Keratinocyte (primary cell): ENCODE measurements around the gene ABCC4. TPM values are rescaled to one million over a fixed set of nuclear protein-coding genes. Genes with fewer than 3 reads are reported as not detected.

Source experiments
- DNase-seq: peaks from one replicate; pipeline ENCODE4 v3.0.0-alpha.2; 2011; ENCODE audit warnings: low read depth, missing footprints, low spot score
- FAIRE-seq: peaks from 2 replicates; lab custom pipeline; 2011; peaks lifted over from hg19 to GRCh38; lab: Jason Lieb, UNC
- H2AFZ ChIP-seq: 2 replicates; pipeline ENCODE4 v1.6.0; 2012; ENCODE audit warnings: low read length, control low read depth, inconsistent platforms; ENCODE audit not compliant: control insufficient read depth
- H3K27ac ChIP-seq: 2 replicates; pipeline ENCODE4 v1.5.1; 2011; ENCODE audit warnings: low read length; ENCODE audit not compliant: control insufficient read depth, insufficient read depth
- H3K27me3 ChIP-seq: 3 replicates; pipeline ENCODE4 v1.6.0; 2011; ENCODE audit warnings: low read length; ENCODE audit not compliant: control insufficient read depth, insufficient read depth; ENCODE audit errors: extremely low read depth
- H3K36me3 ChIP-seq, 2 experiments: 2 replicates in 1 of 2; 3 replicates in 1 of 2; pipeline ENCODE4 v1.5.1; 2011; ENCODE audit warnings: low read length in 2 of 2, mild to moderate bottlenecking in 1 of 2; ENCODE audit not compliant: control insufficient read depth in 2 of 2, insufficient read depth in 2 of 2; ENCODE audit errors: extremely low read depth in 1 of 2
- H3K4me1 ChIP-seq: 3 replicates; pipeline ENCODE4 v1.5.1; 2011; ENCODE audit warnings: low read length; ENCODE audit not compliant: control insufficient read depth, insufficient read depth; ENCODE audit errors: extremely low read depth
- H3K4me2 ChIP-seq: 3 replicates; pipeline ENCODE4 v1.6.0; 2011; ENCODE audit warnings: low read depth, low read length; ENCODE audit not compliant: control insufficient read depth, insufficient read depth; ENCODE audit errors: extremely low read depth
- H3K4me3 ChIP-seq, 3 experiments: fragments of 200-600 bp in 1 of 3; sonication (generic) in 1 of 3; 2 replicates in 2 of 3; 3 replicates in 1 of 3; pipeline ENCODE4 v1.5.1; 2011 to 2016; ENCODE audit warnings: low read length in 3 of 3, mild to moderate bottlenecking in 3 of 3, control low read depth in 2 of 3, inconsistent platforms in 1 of 3, low read depth in 1 of 3, mixed read lengths in 1 of 3, mixed run types in 1 of 3, moderate library complexity in 1 of 3; ENCODE audit not compliant: control insufficient read depth in 2 of 3, insufficient read depth in 2 of 3; ENCODE audit errors: extremely low read depth in 1 of 3
- H3K79me2 ChIP-seq: 2 replicates; pipeline ENCODE4 v1.6.0; 2012; ENCODE audit warnings: low read length; ENCODE audit not compliant: control insufficient read depth, insufficient read depth
- H3K9ac ChIP-seq: 3 replicates; pipeline ENCODE4 v1.6.0; 2011; ENCODE audit warnings: low read length; ENCODE audit not compliant: control insufficient read depth, insufficient read depth; ENCODE audit errors: extremely low read depth
- H3K9me1 ChIP-seq: 3 replicates; pipeline ENCODE4 v1.6.0; 2011; ENCODE audit warnings: low read length; ENCODE audit not compliant: control insufficient read depth, insufficient read depth; ENCODE audit errors: extremely low read depth
- H3K9me3 ChIP-seq: 2 replicates; pipeline ENCODE4 v1.5.1; 2012; ENCODE audit warnings: low read depth, low read length; ENCODE audit not compliant: control insufficient read depth
- H4K20me1 ChIP-seq: 3 replicates; pipeline ENCODE4 v1.6.0; 2011; ENCODE audit warnings: low read length; ENCODE audit not compliant: control insufficient read depth, insufficient read depth; ENCODE audit errors: extremely low read depth
- CTCF ChIP-seq, 3 experiments: IDR thresholded peaks in 1 of 3; conservative IDR thresholded peaks in 1 of 3; optimal IDR thresholded peaks in 1 of 3; 2 replicates in 2 of 3; 3 replicates in 1 of 3; pipeline versions ENCODE3 to v1.5.1; 2011; ENCODE audit warnings: low read length in 3 of 3, mild to moderate bottlenecking in 3 of 3, moderate library complexity in 2 of 3, control low read depth in 1 of 3, inconsistent platforms in 1 of 3; ENCODE audit not compliant: insufficient read depth in 2 of 3; ENCODE audit errors: extremely low read depth in 1 of 3
- EZH2 ChIP-seq: IDR thresholded peaks from one replicate; pipeline ENCODE4 v1.6.1; 2012; ENCODE audit warnings: inconsistent platforms, mild to moderate bottlenecking, low read length, moderate library complexity
- dilution Hi-C: fragments of 300-500 bp; cut with MboI; formaldehyde crosslinking; loops from one replicate; pipeline ENCODE4 v1.7.0; 2020; ENCODE audit warnings: low sequenced_read_pairs; ENCODE audit not compliant: extremely low pct_ligation_motif_present
- polyA plus RNA-seq, 5 experiments: library from polyadenylated mRNA; depleted of rRNA in 3 of 5; stranded (reverse) in 3 of 5; stranded (forward) in 1 of 5; unstranded in 1 of 5; fragments of >200 nt; gene quantifications; 1 replicate in 1 of 5; 2 replicates in 3 of 5; 3 replicates in 1 of 5; pipeline versions ENCODE4 v1.2.1 to v1.2.3, GENCODE V29; 2011 to 2012; ENCODE audit warnings: missing spikeins in 2 of 5, low read depth in 1 of 5, low replicate concordance in 1 of 5

Gene ABCC4
- polyA plus RNA-seq, 1 donor (not counting 4 experiments of a cell fraction or from before 2014, with no cell fraction given): 13.8 TPM

GRCh38 chr13:95260031-95260525 is 41.2 kb downstream of the ABCC4 start:
- dilution Hi-C loops: no loop called here

DNA sequence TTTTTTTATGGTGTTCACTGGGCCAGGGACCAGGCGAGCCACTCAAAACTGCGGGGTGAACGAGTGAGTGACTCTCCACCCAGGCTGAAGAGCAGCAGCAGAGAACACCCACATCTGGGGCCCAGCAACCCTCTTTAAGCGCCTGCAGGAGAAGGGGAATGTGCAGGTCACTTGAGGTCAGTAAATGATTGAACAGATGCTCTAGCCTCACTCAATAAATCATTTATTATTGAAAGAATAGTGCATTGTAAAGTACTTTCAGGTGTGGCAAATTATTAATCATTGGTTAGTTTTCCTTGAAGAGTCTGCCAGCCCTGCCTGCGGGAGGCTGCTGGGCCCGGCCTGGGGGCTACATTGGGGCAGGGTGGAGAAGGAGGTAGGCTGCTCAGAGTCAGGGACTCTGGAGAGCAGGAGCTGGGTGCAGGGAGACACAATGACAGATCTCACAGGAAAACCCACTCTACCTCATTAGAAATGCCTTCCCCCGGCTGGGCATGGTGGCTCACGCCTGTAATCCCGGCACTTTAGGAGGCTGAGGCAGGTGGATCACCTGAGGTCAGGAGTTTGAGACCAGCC is 42.5 kb downstream of the ABCC4 start:
- H3K27ac ChIP-seq: no peak overlapping the region
- no peak overlapping the region for H2AFZ ChIP-seq
- dilution Hi-C loops: no loop called here
- peaks cover 30% of the 10 kb centered on the region for H3K4me1 ChIP-seq
- no peak overlapping the region for H3K9ac ChIP-seq
- TF ChIP-seq EZH2: no peak
- TF ChIP-seq CTCF (optimal IDR thresholded peaks at IDR 0.05 in 1 of 3, IDR thresholded peaks at IDR 0.05 in 1 of 3, conservative IDR thresholded peaks at IDR 0.05 in 1 of 3; ENCODE audit: extremely low read depth in 1 of 3, insufficient read depth in 2 of 3, low read length in 3 of 3): no peak
- H3K36me3 ChIP-seq: peaks cover 0 to 3% of the 10 kb centered on the region in 2 experiments
- no peaks in the 10 kb centered on the region for H3K27me3 ChIP-seq
- no peaks in the 10 kb centered on the region for H4K20me1 ChIP-seq
- DNase-seq: no peak
- H3K9me3 ChIP-seq: no peaks in the 10 kb centered on the region
- no peak for FAIRE-seq
- peaks cover 7% of the 10 kb centered on the region for H3K79me2 ChIP-seq
- no peak overlapping the region for H3K4me2 ChIP-seq
- H3K4me3 ChIP-seq: no peak overlapping the region
- H3K9me1 ChIP-seq: peaks cover 2% of the 10 kb centered on the region

More at GRCh38 chr13:95260031-95260525, 41.2 kb downstream of the ABCC4 start:
- no peak overlapping the region for H2AFZ ChIP-seq
- no peak overlapping the region for H3K4me3 ChIP-seq
- H3K27ac ChIP-seq: no peak overlapping the region
- H3K9ac ChIP-seq: no peak overlapping the region
- H3K9me1 ChIP-seq: peaks cover 2% of the 10 kb centered on the region
- no peak for FAIRE-seq
- TF ChIP-seq EZH2: no peak
- no peak for TF ChIP-seq CTCF (optimal IDR thresholded peaks at IDR 0.05 in 1 of 3, IDR thresholded peaks at IDR 0.05 in 1 of 3, conservative IDR thresholded peaks at IDR 0.05 in 1 of 3; ENCODE audit: extremely low read depth in 1 of 3, insufficient read depth in 2 of 3, low read length in 3 of 3)
- peaks cover 0 to 3% of the 10 kb centered on the region in 2 experiments for H3K36me3 ChIP-seq
- H3K79me2 ChIP-seq: peaks cover 5% of the 10 kb centered on the region
- no peaks in the 10 kb centered on the region for H4K20me1 ChIP-seq
- no peak overlapping the region for H3K4me2 ChIP-seq
- peaks cover 16% of the 10 kb centered on the region for H3K4me1 ChIP-seq
- no peaks in the 10 kb centered on the region for H3K9me3 ChIP-seq
- DNase-seq: no peak
- H3K27me3 ChIP-seq: no peaks in the 10 kb centered on the region
